Measurements from ENCODE around the gene DIRAS1. TPM values are rescaled to one million over a fixed set of nuclear protein-coding genes. Genes with fewer than 3 reads are reported as not detected.
"Not testable (repeated sequence)": the region's sequence is repeated elsewhere in the genome, so short reads cannot be mapped to it uniquely, and the experiment has no call there.

DIRAS1 gene
- total RNA-seq, 1 donor from 2014 or later, result 0.15 TPM

DNA sequence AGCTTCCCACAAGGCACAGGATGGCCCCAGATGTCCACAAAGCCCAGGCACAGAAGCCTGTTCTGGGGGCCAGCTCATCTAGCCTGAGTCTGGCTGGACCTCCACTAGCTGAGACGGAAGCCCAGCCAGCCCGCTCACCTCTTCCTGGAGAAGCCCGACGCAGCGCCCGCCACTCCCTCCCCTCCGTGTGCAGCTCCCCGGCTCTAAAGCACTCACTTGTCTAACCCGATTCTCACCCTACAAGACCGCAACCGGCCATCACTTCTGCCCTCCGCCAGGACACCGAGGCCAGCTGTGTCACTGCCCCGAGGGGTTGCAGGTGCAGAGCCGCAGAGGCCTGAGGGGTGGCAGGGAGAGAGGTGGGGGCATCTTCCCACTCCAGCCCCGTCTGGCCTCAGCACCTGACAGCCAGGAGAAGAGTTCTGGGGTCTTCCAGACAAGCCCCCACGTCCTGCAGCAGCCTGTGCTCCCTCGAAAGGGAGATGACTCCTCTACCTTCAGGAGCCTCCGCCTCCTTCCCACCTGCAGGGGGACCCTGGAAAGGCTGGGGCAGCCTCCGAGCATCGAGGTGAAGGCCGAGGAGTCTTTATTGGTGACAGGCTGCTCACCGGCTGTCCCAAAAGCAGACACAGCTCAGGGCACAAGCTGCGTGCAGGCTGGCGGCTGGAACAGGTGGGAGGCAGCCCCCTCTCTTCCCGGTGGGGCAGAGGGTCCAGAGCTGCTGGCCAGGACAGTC lies 5.9 kb upstream of the DIRAS1 start:
- no peak for DNase-seq (ENCODE audit: low read depth)

DNA sequence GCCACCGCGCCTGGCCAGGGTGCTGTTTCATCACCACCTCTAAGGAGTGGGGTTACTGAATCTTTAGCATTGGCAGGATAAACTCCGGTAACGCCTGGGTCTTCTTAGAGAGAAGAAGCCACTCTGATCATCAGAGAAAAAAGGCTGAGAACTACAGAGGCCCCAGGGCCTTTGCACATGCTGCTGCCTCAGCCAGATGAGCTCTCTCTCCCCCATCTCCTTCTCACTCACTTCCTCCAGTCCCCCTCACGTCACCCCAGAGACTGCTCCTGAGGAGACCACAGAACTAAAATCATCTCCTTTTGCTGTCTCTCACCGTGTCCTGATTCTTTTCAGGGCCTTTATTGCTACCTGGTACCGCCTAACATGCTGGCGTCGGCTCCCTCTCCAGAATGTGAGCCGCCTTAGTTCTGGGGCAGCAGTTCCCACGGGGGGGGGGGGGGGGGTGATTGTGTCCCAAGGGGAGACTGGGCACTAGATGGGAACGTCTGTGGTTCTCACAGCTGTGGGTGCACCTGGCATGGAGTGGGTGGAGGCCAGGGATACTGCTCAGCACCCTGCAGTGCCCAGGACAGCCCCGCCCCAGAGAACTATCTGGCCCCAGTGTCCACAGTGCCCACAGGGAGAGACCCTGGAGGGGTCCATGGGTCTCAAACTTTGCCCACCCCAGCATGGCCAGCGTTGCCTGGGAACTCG lies 5.1 kb upstream of the DIRAS1 start:
- no peak for DNase-seq (ENCODE audit: low read depth)

DNA sequence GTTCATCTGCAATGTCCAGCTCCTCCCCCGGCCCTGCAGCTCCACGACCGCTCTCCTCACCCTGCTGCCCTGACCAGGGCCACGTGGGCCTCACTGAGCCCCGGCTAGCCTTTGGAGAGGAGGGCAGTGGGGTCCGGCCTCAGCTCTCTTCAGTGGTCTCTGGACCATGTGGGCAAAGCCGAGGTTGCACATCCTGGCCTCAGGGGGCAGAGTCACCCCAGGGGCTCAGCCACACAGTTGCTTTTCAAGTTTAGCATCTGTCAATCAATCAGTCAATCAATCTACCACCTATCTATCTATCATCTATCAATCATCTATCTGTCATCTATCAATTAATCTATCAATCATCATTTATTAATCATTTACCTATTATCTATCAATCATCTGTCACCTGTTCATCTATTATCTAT lies 3.0 kb upstream of the DIRAS1 start:
- no peak for DNase-seq (ENCODE audit: low read depth)

DNA sequence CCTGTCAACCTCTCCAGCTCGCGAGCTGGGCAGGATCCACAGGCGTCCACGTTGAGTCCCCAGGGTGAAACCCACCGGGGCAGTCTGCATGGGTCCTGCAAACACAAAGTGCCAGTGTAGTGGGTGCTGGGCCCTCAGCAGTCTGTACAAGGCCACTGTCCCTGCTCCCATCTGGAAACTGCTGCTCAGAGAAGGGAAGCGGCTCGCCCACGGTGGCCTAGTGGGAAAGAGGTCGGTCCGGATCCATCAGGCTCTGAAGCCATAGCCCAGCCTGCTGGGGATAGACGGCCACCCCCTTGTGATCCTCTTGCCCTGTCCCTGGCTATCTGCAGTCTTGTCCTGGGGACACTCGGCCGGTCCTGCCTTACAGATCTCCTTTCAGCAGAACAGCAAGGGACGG lies 2.6 kb upstream of the DIRAS1 start:
- no peak for DNase-seq (ENCODE audit: low read depth)

DNA sequence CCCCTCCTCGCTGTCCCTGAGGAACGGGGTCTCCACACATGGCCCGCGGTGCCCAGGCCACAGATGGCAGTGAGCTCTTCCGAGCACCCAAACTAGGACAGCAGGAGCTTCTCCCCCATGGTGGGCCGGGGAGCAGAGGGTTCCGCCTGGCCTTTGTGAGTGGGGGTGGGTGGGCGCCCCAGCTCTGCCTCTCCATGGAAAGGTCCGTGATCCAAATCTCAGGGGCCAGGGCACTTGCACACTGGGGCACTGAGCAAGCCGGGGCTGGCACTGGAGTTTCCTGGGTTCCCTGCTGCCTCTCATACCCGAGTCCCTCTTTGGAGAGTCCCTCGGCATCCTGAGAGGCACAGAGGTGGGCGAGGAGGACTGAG lies 2.2 kb upstream of the DIRAS1 start:
- DNase-seq (ENCODE audit: low read depth), result no peak

DNA sequence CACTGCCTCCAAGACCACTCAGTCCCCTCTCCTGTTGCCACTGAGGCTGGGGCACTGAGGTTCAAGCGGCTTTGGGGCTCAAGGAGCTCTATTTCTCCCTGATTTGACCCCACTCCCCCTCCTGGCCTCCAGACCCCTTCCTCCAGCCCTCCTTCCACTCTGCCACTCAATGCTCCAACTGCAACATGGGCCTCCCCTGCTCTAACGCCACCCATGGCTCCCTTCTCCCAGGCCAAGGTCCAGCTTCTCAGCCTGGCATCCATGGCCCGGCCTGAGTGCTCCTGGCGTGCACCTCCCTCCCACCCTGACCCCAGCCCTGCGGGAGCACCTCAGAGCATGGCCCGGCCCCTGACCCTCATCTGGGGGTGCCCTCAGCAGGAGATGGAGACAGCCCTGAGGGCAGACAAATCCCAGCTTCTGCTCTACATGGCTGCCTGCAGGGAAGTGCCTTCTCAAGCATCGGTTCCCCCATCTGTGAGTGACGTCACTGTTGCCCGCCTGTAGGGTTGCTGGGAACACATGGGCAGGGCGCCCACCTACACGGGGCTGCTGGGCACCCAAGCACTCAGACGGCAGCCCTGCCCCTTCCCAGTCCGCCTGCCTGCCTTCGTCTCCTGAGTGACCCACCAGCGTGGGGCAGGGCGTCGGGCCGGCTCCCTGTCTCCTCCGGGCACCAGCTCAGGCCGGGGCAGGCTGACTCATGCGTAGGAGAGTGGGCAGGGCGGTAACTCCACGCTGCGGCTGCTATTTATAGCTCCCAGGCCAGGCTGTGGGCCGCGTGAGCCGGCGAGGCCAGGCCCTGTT lies 1.6 kb upstream of the DIRAS1 start:
- DNase-seq (ENCODE audit: low read depth), result peak; percentile 60

DNA sequence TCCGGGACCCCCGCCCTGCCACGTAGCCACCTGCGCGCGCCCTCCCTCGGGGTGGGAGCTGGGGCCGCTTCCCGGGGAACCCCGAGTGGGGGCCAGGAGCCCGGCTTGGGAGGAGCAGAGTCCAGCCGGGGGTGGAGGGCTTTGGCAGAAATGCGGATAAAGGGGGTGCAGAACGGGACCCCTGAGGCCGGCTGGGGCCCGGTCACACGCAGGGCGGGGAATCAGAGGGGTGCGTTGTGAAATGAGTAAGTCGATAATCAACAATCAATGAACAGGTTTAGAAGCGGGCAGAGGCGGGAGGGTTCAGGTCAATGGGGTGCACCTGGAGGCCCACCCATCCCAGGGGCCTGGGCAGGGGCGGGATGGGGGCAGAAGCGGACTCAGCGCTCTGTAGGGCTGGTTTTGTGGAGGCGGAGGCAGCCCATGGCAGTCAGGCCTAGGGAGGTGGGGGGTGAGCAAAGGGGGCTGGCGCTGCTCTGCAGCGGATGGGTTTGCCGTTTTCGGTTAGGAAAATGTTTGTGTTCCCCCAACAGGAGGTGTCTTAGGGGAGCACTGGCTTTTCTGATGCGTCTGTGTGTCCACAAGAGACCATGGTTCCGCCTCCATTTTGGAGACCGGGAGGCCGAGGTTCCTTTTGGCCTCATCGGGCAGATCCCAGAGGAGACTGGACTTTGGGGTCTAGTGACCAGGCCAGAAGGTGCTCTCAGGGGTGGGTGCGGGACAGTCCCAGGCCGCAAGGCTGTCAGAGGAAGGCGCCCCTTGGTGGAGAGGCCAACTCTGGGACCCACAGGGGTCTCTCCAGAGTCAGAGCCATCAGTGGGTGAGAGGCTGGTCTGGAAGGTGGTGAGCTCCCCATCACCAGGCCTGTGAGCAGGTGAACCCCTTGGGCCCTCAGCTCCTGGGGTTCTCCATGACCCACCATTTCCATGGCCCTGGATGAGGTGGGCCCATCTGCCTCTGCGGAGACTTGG lies 683 bp upstream of the DIRAS1 start:
- no peak for DNase-seq (ENCODE audit: low read depth)

DNA sequence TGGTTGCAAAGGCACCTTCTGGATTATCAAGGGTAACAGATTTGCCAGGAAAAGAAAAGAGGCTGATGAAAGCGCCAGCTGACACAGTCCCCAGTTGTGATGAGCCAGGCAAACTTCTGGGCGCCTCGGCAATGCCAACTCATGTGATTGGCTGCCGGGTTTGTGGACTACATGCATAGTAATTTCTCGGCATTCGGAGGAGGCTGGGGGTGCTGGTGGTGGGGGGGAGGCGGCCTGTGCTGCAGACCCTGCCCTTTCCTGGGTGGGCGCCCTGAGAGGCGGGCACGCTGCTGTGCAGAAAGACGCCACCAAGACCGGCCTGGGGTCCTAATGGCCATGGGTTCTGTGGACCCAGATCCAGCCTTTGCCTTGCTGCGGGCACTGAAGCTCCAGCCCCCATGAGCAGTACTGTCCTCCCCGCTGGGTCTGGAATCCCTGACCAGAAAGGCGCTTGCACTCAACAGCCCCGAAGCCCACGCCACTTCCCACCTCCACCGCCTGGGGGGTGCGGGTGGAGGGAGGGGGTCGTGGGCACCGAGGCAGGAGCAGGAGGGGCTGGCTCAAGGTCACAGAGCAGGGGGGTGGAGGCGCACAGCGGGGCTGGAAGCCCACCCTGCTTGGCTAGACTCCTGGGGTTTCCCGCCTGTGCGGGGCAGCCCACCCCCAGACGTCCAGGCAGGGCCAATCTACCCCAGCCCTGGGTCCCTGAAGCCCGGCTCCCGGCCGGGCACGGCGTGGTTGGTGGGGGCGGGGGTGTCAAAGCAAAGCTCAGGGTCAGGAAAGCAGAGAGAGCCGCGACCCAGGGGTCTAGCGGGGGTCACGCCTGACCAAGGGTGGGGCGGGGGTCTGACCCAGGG lies 1.0 kb downstream of the DIRAS1 start:
- DNase-seq (ENCODE audit: low read depth), result no peak

DNA sequence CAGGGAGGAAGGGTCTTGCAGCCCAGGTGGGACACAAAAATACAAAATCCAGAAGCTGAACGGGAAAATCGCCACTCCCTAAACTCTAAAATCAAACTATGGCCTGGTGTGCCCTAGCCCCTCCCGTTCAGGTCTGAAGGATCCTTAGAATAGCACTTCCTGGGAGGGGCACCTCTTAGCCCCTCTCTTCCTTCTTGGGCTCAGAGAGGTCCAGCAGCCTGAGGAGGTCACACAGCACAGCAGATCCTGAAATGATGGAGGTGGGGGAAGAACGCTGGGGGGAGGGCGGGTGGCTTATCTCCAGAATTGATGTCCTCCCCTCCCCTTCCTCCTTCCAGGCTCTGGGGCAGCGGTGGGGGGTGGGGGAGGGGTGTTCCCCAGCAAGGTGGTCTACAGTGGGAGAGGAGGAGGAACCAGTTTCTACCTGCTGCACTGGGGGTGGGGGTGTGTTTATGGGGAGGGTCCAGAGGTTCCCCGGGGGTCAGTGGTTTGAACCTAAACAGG lies 1.9 kb downstream of the DIRAS1 start:
- DNase-seq (ENCODE audit: low read depth), result no peak

DNA sequence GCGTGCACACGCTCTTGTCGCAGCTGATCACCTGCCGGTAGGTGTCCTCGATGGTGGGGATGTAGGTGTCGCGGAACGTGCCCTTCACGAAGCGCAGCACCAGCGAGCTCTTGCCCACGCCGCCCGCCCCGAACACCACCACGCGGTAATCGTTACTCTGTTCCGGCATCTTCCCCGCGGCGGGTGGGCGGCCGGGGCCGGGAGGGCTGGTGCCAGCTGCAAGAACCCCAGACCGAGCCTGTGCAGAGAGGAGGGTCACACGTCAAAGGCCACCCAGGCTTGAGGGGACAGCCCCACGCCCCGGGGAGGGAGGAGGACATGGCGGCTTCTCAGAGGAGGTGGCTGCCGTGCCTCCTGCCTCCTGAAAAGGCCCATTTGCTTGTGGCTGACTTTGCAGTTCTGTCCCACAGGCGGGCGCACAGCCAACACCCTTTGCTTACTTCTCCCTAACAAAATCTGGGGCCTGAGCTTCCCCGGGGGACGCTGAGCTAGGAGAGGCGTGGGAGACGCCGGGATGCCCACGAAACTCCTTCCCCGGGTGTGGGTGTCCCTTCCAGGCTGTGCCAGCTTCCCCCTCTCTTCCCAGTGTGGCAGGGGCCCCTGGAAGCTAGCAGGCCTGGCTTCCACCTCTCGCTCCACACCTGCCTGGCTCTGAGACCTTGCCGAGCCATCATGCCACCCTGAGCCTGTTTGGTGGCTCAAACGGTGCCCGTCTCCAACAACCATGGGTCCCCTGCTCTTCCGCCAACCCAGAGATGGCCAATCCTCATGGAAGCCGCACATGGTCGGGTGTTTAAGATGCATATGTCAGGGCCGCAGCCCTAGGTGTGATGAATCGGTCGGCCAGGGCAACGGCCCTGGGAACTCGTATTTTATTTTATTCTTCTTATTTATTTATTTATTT lies 3.3 kb downstream of the DIRAS1 start:
- DNase-seq (ENCODE audit: low read depth), result no peak

DNA sequence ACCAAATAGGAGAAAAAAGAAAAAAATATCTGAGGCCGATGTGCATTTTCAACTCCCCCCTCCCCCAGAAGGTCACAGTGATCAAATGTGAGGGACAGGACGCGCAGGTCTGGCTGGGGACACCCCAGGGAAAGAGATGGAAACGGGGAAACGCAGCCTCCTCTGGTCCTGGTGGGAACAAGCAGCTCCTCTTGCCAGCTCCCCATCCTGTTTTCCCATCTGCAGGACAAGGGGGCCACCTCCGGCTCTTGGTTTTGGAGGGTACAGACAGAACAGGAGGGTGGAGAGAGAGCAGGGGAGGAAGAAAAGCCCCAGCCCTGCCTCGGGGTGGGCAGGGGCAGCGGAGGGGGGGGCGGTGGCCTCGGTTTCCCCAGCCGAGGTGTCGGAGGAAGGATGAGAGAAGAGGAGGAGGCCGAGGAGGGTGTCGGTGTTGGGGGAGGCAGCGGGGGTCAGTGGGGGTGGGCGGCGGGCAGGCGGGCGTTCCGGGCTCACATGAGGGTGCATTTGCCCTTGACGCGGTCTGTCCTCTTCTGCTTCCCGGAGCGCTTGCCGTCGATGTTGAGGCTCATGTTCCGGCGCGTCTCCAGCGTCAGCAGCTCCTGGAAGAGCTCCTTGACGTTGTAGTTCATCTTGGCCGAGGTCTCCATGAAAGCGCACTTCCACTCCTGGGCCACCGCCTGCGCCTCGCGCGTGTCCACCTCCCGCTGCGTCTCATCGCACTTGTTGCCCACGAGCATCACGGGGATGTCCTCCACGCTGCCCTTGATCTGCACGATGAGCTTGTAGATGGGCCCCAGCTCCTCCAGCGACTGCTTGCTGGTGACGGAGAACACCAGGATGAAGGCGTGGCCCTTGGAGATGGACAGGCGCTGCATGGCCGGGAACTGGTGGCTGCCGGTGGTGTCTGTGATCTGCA lies 4.2 kb downstream of the DIRAS1 start:
- DNase-seq (ENCODE audit: low read depth), result no peak

DNA sequence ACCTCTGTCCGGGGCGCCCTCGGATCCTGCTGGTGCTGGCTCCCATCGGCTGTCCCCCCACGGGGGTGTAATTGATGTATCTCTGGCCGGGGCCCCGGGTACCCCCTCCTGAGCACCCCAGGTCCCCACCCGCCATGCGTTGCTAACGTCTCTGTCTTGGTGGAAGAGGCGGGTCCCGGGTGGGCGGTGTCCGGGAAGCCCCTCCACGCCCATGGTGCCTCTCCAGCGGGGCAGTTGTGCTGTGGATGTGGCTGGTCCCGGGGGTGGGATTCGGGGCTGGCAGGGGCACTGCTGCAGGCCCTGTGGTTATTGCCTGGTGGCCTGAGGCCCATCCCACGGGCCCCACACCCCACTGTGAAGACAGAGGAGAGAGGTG lies 4.9 kb downstream of the DIRAS1 start:
- no peak for DNase-seq (ENCODE audit: low read depth)

DNA sequence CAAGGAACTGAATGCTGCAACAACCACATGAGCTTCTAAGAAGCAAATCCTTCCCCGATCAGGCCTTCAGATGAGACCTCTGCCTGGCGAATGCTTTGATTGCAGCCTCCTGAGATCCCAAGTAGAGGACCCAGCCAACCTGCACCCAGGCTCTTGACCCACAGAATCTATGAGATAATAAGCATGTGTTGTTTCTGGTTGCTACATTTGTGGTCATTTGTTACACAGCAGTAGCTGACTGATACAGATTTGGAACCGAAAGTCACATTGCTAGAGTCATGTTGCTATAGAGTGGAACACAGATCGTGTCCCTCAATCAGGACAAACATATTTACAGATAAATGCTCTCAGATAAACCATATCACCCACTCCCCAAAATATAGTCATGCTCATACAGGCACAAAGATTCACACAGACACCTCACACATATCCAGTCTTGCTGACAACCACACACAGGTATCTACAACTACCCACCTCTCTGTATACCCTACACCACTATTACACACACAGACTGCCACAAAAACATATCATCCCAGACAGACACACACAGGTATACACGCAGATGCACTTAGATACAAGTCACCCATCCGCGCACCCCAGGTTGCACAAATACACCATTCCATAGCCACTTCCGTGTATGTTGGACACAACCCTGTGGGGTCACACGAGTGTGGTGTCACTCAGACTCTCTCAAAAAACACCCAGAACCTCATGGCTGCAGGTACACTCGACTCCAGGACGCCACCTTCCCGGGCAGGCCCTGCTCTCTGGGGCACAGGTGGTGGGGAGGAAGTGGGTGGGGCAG lies 5.5 kb downstream of the DIRAS1 start:
- no peak for DNase-seq (ENCODE audit: low read depth)

DNA sequence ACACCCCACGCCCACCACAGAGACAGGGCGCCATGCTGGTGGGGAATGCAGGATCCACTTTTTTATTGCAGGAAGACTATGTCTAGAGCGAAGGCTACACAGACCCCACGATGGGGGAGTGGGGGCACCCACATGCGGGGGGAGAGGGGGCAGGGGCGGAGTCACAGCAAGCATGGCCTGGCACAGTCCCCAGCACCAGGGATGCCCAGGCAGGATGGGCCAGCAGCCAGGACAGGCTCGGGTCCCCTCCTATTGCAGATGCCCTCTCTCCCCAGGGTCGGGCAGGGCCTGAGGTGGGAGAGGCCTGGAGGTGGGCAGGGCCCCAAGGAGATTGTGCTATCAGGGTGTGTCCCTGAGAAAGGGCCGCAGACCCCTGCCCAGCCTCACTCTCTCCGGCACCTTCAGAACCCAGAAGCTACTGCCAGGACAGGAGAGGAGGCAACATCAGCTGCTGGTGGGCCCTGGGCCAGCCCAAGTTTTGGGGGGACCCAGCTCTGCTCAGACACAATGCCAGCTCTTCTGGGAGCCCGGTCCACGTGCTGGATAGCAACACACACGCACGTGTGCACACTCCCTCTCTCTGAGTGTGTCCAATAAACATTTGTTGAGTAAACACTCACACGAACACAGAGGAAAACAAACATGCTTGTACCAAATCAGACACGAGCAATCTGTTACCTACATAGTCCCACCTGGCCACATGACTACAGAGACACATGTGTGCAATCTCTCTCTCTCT lies 6.5 kb downstream of the DIRAS1 start:
- DNase-seq (ENCODE audit: low read depth), result no peak

DNA sequence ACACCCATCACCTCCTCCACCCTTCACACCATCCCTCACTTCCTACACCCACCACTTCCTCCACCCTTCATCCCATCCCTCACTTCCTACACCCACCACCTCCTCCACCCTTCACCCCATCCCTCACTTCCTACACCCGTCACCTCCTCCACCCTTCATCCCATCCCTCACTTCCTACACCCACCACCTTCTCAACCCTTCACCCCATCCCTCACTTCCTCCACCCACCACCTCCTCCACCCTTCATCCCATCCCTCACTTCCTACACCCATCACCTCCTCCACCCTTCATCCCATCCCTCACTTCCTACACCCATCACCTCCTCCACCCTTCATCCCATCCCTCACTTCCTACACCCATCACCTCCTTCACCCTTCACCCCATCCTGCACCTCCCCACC lies 7.1 kb downstream of the DIRAS1 start:
- not testable (repeated sequence) for DNase-seq (ENCODE audit: low read depth)

DNA sequence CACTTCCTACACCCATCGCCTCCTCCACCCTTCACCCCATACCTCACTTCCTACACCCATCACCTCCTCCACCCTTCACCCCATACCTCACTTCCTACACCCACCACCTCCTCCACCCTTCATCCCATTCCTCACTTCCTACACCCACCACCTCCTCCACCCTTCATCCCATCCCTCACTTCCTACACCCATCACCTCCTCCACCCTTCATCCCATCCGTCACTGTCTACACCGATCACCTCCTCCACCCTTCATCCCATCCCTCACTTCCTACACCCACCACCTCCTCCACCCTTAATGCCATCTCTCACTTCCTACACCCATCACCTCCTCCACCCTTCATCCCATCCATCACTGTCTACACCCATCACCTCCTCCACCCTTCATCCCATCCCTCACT lies 8.0 kb downstream of the DIRAS1 start:
- not testable (repeated sequence) for DNase-seq (ENCODE audit: low read depth)

DNA sequence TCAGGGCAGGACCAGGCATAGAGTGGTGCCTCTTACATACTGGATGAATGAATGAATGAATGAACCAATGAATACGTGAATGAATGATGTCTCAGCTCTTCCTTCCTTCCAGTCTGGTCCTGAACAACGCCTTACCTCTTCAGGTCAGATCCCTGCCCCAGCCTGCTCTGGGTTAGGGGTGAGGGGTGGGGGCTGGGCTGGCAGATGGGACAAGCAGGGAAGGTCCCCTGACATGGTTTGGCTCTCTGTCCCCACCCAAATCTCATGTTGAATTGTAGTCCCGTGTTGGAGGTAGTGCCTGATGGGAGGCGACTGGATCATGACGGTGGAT lies 9.3 kb downstream of the DIRAS1 start:
- no peak for DNase-seq (ENCODE audit: low read depth)

Data from renal cortical epithelial cell (primary cell).